HG02938 (cell line): ENCODE data around the gene MGMT.

ENCODE experiments used
- ATAC-seq: cut with Tn5 transposase; IDR thresholded peaks from one replicate; pipeline ENCODE4 v1.9.1; 2021; ENCODE audit warnings: mild to moderate bottlenecking, moderate library complexity; ENCODE audit not compliant: unreplicated experiment

MGMT gene

GRCh38 chr10:129517680-129518057 is 50.6 kb downstream of the MGMT start:
- no peak for ATAC-seq

DNA sequence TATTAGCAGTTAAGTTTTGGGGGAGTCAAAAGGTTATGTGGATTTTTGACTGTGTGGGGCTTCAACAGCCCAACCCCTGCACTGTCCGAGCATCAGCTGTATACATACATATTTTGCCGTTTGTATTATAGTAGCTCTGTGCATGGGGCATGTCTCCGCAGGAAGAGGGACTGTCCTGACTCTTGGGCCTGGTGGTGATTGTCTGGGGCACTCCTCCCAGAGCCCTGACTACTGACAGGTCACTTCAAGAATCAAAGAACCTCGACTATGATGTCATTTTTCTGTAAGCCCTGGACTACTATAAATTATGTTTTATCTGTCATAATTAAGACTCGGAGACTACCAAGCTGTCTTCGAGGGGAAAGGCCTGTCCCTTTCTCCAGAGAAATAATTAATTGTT is 51.8 kb downstream of the MGMT start:
- ATAC-seq: no peak

DNA sequence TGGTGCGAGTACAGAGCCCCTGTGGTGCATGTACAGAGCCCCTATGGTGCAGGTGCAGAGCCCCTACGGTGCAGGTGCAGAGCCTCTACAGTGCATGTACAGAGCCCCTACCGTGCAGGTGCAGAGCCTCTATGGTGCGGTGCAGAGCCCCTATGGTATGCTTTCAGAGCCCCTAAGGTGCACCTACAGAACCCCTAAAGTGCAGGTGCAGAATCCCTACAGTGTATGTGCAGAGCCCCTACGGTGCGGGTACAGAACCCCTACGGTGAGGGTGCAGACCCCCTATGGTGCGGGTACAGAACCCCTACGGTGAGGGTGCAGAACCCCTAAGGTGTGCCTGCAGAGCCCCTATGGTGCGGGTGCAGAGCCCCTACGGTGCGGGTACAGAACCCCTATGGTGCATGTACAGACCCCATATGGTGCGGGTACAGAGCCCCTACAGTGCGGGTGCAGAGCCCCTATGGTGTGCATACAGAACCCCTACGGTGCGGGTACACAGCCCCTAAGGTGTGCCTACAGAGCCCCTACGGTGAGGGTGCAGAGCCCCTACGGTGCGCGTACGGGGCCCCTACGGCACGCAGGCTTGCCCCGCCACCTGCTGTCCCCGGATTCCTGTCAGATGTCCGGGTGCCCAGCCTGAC is 53.5 kb downstream of the MGMT start:
- no peak for ATAC-seq

GRCh38 chr10:129521161-129522025 is 54.4 kb downstream of the MGMT start:
- no peak for ATAC-seq

DNA sequence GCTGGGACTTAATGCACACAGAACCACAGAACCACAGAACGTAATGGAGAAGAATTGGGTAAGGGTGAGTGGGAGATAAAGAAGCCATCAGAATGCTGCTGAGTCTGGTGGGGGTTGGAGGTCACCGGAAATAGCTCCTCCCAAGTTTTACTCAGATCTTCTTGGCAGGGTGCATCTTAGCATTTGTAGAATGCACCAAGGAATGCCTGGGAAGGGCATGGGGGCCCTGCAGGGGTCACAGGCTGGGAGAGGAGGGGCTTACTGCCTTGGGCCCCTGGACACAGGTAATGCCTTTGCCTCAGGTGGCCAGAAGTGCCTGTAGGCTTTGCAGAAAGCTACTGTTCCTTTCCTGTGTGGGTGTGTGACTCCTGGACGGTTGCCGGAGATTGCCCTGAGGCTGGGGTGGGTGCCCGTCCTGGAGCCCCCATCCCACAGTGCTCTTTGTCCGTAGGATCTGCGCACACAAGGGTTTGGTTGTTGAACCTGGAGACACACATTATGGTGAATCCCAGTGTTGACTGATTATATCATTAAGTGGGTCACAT is 55.1 kb downstream of the MGMT start:
- no peak for ATAC-seq

- ATAC-seq: no peak
Observed at GRCh38 chr10:129523031-129523722, 56.1 kb downstream of the MGMT start.

DNA sequence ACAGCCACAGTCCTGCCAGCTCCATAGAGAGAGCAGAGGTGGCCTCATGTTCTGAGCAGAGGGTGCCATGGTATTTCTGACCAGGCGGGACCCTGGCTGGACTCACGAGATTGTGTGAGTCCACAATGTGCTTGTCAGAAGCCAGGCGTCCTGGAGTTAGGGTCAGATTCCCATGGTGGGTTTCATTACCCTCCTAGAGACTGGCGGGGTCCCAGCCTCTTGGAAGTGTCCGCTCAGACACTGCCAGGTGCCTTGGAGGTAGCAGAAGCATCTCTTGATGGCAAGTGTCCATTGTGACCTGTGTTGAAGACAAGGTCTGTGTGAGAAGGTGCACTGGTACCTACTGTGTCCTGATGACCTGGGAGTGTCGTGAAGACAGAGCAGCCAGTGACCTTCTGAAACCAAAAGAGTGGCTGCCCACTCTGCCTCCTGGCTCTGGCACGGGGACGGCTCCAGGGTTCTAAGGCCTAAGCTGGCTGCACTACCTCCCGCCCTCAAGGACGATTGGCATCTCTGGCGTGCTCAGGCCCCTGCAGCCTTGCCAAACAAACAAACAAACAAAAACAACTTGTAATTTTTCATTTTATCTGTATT is 56.8 kb downstream of the MGMT start:
- no peak for ATAC-seq

DNA sequence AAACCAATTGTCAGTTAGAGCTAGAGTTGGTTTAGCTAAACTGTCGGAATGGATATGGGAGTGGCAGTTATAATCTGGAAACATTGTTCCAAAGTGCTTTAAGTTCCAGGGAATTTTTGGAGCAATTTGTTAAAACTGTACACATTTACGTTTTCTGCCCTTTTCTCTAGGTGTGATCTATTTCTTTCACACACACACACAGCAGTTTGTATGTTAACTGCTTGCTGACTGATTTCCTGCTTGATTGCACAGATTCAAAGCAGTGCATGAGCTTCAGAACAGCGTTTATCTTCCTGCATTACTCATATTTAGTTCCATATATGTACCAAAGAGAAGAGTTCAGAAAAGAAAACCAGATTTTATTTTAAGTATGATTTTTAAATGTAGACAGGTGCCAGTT is 57.9 kb downstream of the MGMT start:
- no peak for ATAC-seq

DNA sequence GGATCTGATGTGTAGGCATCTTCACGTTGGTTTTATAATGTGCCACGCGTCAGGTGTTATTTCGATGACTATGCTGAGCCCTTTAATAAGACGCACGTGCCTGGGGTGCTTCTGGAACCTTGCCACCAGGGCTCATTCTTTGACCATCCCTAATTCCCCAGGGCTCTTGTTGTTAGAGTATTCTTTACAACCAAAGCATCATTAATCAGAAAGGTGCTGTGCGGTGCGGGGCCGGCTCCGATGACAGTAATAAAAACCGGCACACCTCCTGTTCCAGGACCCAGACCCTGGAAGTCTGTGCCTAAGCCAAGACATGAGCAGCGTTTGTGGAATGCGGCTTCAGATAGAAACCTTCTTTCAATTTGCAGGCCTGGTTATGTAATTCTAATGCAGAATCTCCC is 58.4 kb downstream of the MGMT start:
- no peak for ATAC-seq

GRCh38 chr10:129526943-129527342 is 59.9 kb downstream of the MGMT start:
- no peak for ATAC-seq

DNA sequence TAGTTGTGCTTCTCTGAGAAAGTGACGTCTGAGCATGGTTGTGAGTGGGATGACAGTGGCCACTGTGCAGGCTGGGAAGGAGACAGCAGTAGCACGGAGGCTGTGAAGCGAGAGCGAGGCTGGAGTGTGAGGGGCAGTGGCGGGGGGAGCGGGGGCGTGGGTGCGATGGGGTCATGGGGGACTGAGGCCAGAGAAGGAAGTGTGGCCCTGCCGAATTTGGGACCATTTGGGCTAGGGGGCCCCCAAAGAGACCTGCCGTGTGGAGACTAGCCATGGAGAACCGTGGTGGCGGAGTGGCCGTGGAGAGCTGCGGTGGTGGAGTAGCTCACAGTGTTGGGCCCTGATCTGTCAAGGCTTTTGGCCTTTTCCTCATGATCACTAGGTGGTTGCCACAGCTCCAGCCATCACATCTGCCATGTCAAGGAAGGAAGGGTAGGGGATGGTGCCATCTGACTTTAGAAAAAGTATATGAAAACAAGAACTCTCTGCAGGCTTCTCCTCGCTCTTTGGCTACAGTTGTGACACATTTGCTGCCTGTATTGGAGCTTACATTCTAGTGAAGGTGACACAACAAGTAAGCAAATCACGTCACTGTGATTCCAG is 61.4 kb downstream of the MGMT start:
- no peak for ATAC-seq

DNA sequence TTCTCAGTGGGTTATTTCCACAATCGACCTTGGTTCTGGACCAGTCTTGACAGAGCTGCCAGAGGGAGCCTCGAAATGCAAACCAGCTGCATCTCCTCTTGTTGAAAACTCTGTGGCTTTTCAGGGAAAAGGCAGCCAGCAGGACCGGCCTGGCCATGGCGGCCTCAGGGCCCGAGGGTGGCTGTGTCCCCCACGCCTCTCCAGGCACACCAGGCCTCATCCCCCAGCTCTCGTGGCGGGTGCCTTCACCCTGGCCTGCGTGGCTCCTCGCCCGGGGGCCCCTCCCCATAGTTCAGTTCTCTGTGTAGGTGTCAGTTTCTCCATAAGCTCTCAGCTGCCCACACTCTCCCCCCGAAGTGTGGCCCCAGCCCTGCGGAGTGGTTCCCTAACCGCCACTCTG is 63.5 kb downstream of the MGMT start:
- no peak for ATAC-seq

GRCh38 chr10:129531195-129531968 is 64.3 kb downstream of the MGMT start:
- no peak for ATAC-seq

GRCh38 chr10:129531969-129532660 is 65.1 kb downstream of the MGMT start:
- no peak for ATAC-seq

- ATAC-seq: no peak
Observed at GRCh38 chr10:129532838-129533237, 65.8 kb downstream of the MGMT start.

DNA sequence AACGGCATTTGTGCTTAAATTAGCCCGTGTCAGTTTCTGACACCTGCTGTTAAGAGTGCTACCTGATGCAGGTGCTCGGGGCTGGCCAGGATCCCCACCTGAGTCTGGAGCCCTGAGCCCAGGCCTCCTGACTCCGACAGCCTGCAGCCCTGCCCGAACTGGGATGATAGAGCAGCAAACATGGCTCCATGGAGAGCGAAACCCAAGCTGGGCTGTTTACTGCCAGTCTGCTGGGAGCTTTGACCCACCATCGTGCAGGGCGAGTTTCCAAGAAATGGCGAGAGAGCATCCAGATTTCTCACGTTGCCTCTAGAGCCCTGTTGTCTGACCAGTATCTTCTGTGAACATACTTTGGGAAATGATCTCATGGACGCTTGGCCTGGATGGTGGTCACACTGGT is 66.2 kb downstream of the MGMT start:
- ATAC-seq: no peak

DNA sequence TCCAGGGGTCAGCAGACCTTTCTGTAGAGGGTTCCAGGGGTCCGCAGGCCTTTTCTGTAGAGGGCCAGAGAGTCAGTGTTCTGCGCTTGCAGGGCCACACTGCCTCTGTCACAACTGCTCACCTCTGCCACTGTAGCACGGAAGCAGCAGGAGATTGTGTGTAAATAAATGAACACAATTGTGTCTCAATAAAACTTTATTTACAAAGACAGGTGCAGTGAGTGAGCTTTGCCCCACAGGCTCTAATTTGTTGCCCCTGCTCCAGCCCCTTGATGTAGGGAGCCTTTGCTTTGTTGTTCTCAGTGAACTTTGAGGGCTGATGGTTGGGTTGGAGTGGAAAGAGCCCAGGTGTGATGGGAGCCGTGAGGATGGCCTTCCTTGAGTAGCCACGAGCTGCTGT is 67.8 kb downstream of the MGMT start:
- no peak for ATAC-seq

GRCh38 chr10:129536336-129536735 is 69.3 kb downstream of the MGMT start:
- ATAC-seq: no peak

- ATAC-seq: no peak
Observed at GRCh38 chr10:129537151-129537550, 70.1 kb downstream of the MGMT start.

- no peak for ATAC-seq
Observed at GRCh38 chr10:129538236-129538635, 71.2 kb downstream of the MGMT start.
